Measurements from ENCODE around the gene DGKQ.

Gene DGKQ

DNA sequence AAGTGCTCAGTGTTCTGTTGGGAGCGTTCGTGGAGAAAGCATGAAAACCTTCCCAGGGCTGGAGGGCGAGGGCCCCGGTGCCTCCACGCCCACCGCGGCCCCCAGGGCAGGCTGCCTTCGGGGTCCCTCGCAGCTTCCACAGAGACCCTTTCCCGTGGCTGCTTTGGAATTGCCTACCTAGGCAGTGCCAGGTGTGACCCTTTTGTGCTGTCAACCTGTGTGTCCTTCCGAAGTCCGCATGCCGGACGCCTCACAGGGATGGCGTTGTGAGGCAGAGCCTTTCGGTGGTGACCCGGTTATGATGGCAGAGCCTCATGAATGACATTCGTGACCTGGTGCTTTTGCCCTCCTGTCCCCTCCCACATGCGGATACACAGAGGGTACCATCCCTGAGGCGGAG is 23.7 kb downstream of the DGKQ start:
- TF ChIP-seq, protein P1, sequence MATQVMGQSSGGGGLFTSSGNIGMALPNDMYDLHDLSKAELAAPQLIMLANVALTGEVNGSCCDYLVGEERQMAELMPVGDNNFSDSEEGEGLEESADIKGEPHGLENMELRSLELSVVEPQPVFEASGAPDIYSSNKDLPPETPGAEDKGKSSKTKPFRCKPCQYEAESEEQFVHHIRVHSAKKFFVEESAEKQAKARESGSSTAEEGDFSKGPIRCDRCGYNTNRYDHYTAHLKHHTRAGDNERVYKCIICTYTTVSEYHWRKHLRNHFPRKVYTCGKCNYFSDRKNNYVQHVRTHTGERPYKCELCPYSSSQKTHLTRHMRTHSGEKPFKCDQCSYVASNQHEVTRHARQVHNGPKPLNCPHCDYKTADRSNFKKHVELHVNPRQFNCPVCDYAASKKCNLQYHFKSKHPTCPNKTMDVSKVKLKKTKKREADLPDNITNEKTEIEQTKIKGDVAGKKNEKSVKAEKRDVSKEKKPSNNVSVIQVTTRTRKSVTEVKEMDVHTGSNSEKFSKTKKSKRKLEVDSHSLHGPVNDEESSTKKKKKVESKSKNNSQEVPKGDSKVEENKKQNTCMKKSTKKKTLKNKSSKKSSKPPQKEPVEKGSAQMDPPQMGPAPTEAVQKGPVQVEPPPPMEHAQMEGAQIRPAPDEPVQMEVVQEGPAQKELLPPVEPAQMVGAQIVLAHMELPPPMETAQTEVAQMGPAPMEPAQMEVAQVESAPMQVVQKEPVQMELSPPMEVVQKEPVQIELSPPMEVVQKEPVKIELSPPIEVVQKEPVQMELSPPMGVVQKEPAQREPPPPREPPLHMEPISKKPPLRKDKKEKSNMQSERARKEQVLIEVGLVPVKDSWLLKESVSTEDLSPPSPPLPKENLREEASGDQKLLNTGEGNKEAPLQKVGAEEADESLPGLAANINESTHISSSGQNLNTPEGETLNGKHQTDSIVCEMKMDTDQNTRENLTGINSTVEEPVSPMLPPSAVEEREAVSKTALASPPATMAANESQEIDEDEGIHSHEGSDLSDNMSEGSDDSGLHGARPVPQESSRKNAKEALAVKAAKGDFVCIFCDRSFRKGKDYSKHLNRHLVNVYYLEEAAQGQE (IDR thresholded peaks at IDR 0.05; ENCODE audit: insufficient read depth in 1 of 2, low read depth in 2 of 2, low read length in 2 of 2), result no peak
- no peak for TF ChIP-seq POLR2AphosphoS5 (IDR thresholded peaks at IDR 0.05; ENCODE audit: low read depth, low read length)

DNA sequence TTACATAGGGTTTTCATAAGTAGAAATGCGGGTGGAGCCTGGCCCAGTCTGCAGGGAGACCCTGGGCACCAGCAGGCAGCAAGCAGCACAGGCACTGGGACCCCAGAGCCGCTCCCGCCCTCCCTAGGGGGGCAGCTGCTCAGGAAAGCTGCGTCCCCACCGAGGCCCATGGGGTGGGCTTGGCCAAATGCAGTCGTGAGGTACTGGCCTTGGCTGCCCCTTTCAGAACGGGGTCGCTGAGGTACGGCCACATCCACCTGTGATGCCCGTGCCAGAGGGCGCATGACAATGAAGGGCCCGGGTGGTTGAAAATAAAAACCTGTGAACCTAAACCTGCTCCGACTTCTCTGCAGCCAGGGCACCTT is 24.5 kb downstream of the DGKQ start:
- TF ChIP-seq POLR2AphosphoS5 (IDR thresholded peaks at IDR 0.05; ENCODE audit: low read depth, low read length) (no peak), FOXP2 (optimal IDR thresholded peaks at IDR 0.05; ENCODE audit: borderline replicate concordance, extremely low read depth, extremely low read length, insufficient read depth) (no peak), TAF1 (IDR thresholded peaks at IDR 0.05; ENCODE audit: borderline replicate concordance, insufficient read depth, low read length) (no peak), SIN3A (IDR thresholded peaks at IDR 0.05; ENCODE audit: borderline replicate concordance, insufficient read depth, low read length) (no peak)
- TF ChIP-seq, protein P1 (IDR thresholded peaks at IDR 0.05; ENCODE audit: insufficient read depth in 1 of 2, low read depth in 2 of 2, low read length in 2 of 2), result no peak

DNA sequence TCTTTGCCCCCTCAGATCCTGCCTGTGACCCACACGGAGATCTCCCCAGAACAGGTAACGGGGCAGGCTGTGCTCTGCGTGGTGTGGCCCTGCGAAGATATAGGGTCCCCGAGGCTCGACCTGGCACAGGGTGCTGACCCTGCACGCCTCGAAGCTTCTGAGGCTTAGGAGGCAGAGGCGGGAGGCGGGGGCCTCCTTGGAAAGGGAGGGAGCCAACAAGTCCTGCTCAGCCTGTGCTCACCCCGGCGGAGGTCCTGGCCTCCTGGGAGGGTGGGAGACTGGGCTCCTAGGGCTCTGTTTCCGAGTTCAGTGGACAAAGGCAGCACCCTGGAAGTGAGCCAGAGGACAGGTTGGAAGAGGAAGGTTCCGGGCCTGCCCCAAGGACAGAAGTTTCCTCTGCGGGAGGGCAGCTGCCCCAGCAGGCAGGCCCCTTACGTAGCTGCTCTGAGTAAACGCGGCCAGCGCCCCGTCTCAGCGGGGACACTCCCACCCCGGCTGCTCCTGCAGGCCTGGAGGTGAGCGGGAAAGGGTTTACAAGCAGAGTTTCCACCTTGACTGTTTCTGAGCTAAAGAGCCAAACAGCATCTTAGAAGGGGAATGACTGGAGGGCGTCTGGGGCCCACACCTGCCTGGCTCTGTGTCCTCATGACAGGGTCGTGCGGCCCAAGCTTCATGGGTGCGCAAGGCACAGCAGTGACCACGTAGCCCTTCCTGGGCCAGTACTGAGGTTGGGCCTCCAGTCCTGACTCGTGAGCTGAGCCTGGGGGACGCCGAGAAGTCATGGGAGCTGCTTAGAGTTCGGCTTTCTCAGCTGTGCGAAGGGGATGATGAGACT is 25.1 kb downstream of the DGKQ start:
- TF ChIP-seq POLR2AphosphoS5 (IDR thresholded peaks at IDR 0.05; ENCODE audit: low read depth, low read length), result no peak
- TF ChIP-seq FOXP2 (optimal IDR thresholded peaks at IDR 0.05; ENCODE audit: borderline replicate concordance, extremely low read depth, extremely low read length, insufficient read depth), result no peak
- TF ChIP-seq SIN3A (IDR thresholded peaks at IDR 0.05; ENCODE audit: borderline replicate concordance, insufficient read depth, low read length), result no peak
- TF ChIP-seq TAF1 (IDR thresholded peaks at IDR 0.05; ENCODE audit: borderline replicate concordance, insufficient read depth, low read length), result no peak
- TF ChIP-seq, protein P1 (IDR thresholded peaks at IDR 0.05; ENCODE audit: insufficient read depth in 1 of 2, low read depth in 2 of 2, low read length in 2 of 2), result no peak

DNA sequence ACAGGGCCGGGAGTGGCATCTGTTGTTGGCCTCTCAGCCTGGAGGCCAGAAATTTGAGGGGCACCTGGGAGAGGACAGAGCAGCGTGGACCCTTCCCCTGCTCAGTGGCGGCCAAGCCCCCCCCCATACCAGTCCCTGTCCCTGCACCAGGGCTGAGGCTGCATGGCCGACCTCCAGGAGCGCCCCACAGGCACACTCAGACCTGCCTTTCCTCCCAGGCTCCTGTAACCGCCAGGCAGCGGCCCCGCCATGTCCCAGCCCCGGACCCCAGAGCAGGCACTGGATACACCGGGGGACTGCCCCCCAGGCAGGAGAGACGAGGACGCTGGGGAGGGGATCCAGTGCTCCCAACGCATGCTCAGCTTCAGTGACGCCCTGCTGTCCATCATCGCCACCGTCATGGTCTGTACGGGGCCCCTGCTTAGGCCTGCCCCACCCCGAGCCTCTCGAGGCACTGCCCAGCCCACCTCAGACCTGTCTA is 25.8 kb downstream of the DGKQ start:
- TF ChIP-seq POLR2AphosphoS5 (IDR thresholded peaks at IDR 0.05; ENCODE audit: low read depth, low read length) (no peak), FOXP2 (optimal IDR thresholded peaks at IDR 0.05; ENCODE audit: borderline replicate concordance, extremely low read depth, extremely low read length, insufficient read depth) (no peak), TAF1 (IDR thresholded peaks at IDR 0.05; ENCODE audit: borderline replicate concordance, insufficient read depth, low read length) (no peak), SIN3A (IDR thresholded peaks at IDR 0.05; ENCODE audit: borderline replicate concordance, insufficient read depth, low read length) (no peak)
- TF ChIP-seq, protein P1 (IDR thresholded peaks at IDR 0.05; ENCODE audit: insufficient read depth in 1 of 2, low read depth in 2 of 2, low read length in 2 of 2), result no peak
